ENCODE data around the gene SLC38A4. TPM values are rescaled to one million over a fixed set of nuclear protein-coding genes. Genes with fewer than 3 reads are reported as not detected.

SLC38A4 gene
- total RNA-seq, 1 experiment from 2014 or later, result not detected

GRCh38 chr12:46749322-46749721 lies 76.5 kb downstream of the SLC38A4 start:
- Histone ChIP-seq H3K4me3 (replicated peaks in 1 of 2; ENCODE audit: low read depth in 1 of 2, low read length in 2 of 2) (no peak overlapping the region), H3K4me1 (ENCODE audit: control insufficient read depth in 1 of 2, insufficient read depth in 2 of 2, low read length in 2 of 2) (no peaks in the 10 kb centered on the region), H2AFZ (ENCODE audit: low read depth, low read length, poor library complexity, severe bottlenecking) (no peak overlapping the region), H3K36me3 (ENCODE audit: control insufficient read depth in 1 of 2, insufficient read depth in 2 of 2, low read length in 2 of 2) (no peaks in the 10 kb centered on the region), H3K79me2 (ENCODE audit: insufficient read depth, low read length) (no peaks in the 10 kb centered on the region), H3K27ac (ENCODE audit: low read depth, low read length) (no peak overlapping the region), H3K27me3 (ENCODE audit: insufficient read depth, low read length) (no peaks in the 10 kb centered on the region), H3K9ac (ENCODE audit: low read length) (no peak overlapping the region), H3K9me3 (ENCODE audit: control insufficient read depth in 1 of 2, insufficient read depth in 1 of 2, low read depth in 1 of 2, low read length in 2 of 2) (no peaks in the 10 kb centered on the region), H4K20me1 (ENCODE audit: insufficient read depth) (no peaks in the 10 kb centered on the region), H3K4me2 (ENCODE audit: low read length) (no peak overlapping the region), H3K9me2 (ENCODE audit: insufficient read depth) (no peaks in the 10 kb centered on the region)
- CTCF ChIA-PET, result no interaction called here
- intact Hi-C loops (cut with micrococcal nuclease), result no loop called here
- POLR2A ChIA-PET, result no interaction called here
- TF ChIP-seq CBX3 (IDR thresholded peaks at IDR 0.05; ENCODE audit: low read depth) (no peak), SRF (IDR thresholded peaks at IDR 0.05; ENCODE audit: low read depth) (no peak), POLR2A (IDR thresholded peaks at IDR 0.05; ENCODE audit: borderline replicate concordance, extremely low read depth, insufficient read depth, insufficient read length) (no peak), REST (IDR thresholded peaks at IDR 0.05; ENCODE audit: low read depth) (no peak), CEBPB (IDR thresholded peaks at IDR 0.05; ENCODE audit: low read depth) (no peak), EZH2 (IDR thresholded peaks at IDR 0.05) (no peak), SP1 (IDR thresholded peaks at IDR 0.05; ENCODE audit: low read depth) (no peak), TCF7L2 (IDR thresholded peaks at IDR 0.05; ENCODE audit: borderline replicate concordance, extremely low read depth, insufficient read depth, insufficient read length) (no peak), YY1 (IDR thresholded peaks at IDR 0.05; ENCODE audit: extremely low read depth, insufficient replicate concordance, low read depth, low read length) (no peak), FOSL1 (IDR thresholded peaks at IDR 0.05; ENCODE audit: low read depth) (no peak), ZBTB33 (IDR thresholded peaks at IDR 0.05; ENCODE audit: extremely low read depth, insufficient replicate concordance, low read length) (no peak), ATF3 (IDR thresholded peaks at IDR 0.05) (no peak), ZNF274 (IDR thresholded peaks at IDR 0.05; ENCODE audit: low read depth, low read length) (no peak), ELF1 (IDR thresholded peaks at IDR 0.05; ENCODE audit: borderline replicate concordance, low read depth) (no peak), POLR2AphosphoS5 (IDR thresholded peaks at IDR 0.05; ENCODE audit: low read depth, low read length) (no peak), ZFX (IDR thresholded peaks at IDR 0.05) (no peak), CTCF (IDR thresholded peaks at IDR 0.05 in 2 of 3, conservative IDR thresholded peaks at IDR 0.05 in 1 of 3; ENCODE audit: borderline replicate concordance in 1 of 3, insufficient read depth in 1 of 3, low read depth in 2 of 3, low read length in 2 of 3) (no peak)
- ATAC-seq (no peak), DNase-seq (ENCODE audit: low read depth, low spot score) (no peak)
- RAD21 ChIA-PET (ENCODE audit: low non-redundant PET in 1 of 2, low total read pairs in 2 of 2, uncharacterized antibody in 2 of 2, unreplicated experiment in 2 of 2), result no interaction called here
- no TSS peak for BruUV-seq (replicated peaks)

Measured in HCT116 (cell line).